Activated naive CD4-positive, alpha-beta T cell treated with anti-CD3 and anti-CD28 coated beads, Interleukin-2, amount 10 ng/mL, durations not matched to agents 5 hours and 36 hours (primary cell): ENCODE measurements around the gene CROCC2. TPM values are rescaled to one million over a fixed set of nuclear protein-coding genes. Genes with fewer than 3 reads are reported as not detected.

Experiments
- total RNA-seq, 2 experiments: library from RNA; stranded (reverse); gene quantifications; one replicate each; pipeline ENCODE4 v1.2.3, GENCODE V29; 2021

Gene CROCC2
- total RNA-seq = not detected

DNA sequence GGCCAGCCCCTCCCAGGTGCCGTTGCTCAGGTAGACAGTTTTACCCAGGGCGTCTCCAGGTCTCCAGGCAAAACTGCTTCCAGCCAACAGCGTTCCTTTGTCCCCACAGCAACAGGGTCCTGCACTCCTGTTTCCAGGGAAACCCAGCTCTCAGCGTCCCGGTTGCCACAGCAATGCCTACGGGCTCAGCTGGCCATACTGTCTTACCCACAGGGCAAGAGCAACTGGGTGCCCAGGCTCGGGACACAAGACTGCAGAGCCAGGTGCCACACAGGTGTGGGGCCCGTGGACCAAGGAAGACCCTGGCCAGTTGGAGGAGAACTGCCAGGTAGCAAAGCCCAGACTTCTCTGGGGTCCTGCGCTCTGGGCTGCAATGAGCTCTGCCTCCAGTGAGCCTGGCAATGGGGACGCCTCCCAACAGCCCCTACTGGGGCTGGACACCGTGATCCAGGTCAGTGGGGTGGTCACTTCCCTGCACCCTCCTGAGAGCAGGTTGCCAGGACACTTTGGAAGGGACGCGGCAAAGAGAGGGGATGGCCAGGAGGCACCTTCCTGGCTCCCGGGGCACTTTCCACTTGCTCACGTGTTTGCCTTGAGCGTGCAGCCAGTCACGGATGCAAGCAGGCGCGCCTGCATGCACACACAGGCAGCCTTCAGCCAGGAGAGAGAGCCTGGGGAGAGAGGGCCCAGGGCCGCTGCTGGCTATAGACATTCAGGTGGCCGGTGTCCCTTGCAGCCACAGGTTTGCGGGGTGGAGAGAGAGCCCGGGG is at the start of gene CROCC2:
TSS of gene CROCC2 (plus strand) at position 196 of the 770 bp plus-strand sequence. CDS start at position 374, 178 bp downstream.

DNA sequence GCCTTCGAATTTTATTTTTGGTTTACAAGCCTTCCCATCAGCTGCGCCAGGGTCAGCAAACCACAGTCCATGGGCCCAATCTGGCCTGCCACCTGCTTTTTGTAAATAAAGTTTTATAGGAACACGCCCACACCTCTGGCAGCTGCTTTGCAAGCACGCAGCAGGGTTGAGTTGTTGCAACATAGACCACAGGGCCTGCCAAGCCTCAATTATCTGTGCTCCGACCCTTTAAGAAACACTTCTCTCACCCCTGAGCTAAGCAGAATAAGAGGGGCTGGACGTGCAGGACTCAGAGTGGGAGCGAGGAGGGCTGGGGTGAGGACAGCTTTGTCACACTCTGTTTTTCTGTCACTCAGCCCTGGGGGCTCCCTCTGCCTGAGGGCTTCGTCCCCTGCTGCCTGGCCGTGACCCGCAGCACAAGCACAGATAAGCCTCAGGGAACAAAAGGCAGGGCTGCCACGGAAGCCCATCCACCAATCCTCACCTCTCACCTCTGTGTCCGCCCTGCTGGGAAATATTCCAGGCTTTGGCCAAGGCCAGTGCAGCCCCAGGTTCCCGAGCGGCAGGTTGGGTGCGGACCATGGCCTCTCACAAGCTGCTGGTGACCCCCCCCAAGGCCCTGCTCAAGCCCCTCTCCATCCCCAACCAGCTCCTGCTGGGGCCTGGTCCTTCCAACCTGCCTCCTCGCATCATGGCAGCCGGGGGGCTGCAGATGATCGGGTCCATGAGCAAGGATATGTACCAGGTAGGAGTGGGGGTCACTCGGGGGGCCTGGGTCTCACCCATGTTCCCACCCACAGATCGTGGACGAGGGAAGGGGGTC is 37.6 kb upstream of the CROCC2 start, which contains the start of gene AGXT:
TSS of gene AGXT (plus strand) at position 539 of the 823 bp plus-strand sequence. CDS start at position 581, 42 bp downstream.

DNA sequence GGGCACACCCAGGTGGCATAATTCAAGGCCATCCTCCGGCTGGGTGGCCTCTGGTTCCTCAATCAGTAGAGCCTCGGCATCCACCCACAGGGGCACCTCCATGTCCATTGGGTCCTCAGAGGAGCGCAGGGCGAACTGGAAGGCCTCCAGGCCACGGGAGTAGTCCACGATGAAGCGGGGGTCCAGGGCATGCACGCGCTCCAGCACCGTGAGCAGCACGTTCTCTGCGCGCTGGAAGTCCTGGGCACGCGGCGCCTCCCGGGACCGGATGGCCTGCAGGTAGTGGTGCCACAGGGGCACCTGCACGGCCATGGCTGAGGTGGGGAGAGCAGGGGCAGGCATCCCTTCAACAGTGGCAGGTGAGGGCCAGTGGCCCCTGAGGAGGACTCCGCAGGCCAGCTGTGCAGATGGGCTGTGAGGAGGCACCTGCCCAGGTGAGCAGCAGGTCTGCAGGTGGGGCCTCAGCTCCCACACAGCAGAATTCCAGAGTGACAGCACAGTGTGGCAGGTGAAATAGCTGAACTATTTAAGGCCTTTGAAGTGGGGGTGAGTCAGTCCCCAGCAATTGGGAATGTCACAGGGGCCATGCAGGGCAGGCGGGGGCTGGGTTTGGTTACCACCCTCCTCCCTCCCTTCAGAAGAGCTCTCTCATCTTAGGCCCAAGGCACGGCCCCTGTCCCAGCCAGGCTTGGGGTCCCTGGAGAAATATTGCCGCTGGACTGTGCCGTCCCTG is 10.3 kb upstream of the CROCC2 start, which contains the start of gene MAB21L4:
TSS of gene MAB21L4 (minus strand) at position 501 of the 733 bp plus-strand sequence. CDS start at position 342, 159 bp downstream.

DNA sequence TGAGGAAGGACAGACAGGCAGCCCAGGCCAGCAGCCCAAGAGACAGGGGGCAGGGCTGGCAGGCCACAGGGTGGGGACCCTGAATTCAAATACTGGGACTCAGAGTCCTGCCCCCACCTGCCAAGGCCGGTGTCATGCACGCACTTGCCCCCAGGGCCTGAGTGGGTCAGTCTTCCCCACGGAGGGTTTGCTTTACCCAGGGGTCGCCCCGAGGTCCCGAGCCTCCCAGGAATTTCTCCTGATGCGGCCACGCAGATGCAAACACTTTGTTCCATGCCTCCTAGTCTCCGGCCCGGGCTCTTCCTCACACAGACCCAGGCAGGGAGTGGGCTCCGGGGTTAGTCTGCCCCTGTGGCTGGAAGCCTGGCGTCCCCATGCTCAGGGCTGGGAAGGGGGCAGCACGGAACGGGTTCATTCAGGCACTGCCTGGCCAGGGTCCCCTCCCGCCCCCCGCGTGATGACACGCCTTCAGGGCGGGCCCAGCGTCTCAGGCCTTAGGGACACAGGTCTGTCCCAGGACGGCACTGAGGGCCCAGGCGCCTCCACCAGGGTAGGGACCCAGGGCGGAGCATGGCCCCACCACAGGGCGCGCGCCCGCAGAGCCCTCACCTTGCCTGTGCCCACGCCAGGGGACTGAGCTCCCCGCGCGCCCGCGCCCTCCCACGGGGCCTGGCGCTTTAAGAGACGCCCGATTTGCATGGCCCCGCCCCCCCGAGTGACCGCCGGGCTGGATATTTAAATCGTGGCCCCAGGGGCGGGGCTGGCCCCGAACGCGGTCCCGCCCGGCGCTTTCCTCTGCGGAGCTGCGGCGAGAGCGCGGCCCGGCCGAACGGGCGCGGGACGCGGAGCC is 91.9 kb downstream of the CROCC2 start, which contains the start of gene SNED1:
TSS of gene SNED1 (plus strand) at position 763 of the 850 bp plus-strand sequence. CDS start 220 bp downstream, outside the sequence.

Other genes starting within 250 kb of the CROCC2 start
- not detected for gene AQP12B, start 223.5 kb upstream of the CROCC2 start, total RNA-seq
- gene AQP12A, start 214.5 kb upstream of the CROCC2 start, total RNA-seq = not detected
- under 1 TPM; 0.23 to 0.60 TPM for gene KIF1A, start 86.1 kb upstream of the CROCC2 start, total RNA-seq
- gene AGXT, start 37.5 kb upstream of the CROCC2 start, total RNA-seq = not detected
- not detected for gene MAB21L4, start 10.2 kb upstream of the CROCC2 start, total RNA-seq
- 10 to 100 TPM; 14.4 to 15.2 TPM for gene SNED1, start 92.3 kb downstream of the CROCC2 start, total RNA-seq
- 10 to 100 TPM; 53.5 to 56.9 TPM for gene MTERF4, start 196.0 kb downstream of the CROCC2 start, total RNA-seq
- 10 to 100 TPM; 50.8 to 58.5 TPM for gene PASK, start 243.1 kb downstream of the CROCC2 start, total RNA-seq
- 10 to 100 TPM; 79.8 to 84.2 TPM for gene PPP1R7, start 244.1 kb downstream of the CROCC2 start, total RNA-seq